BLaER1 (cell line): ENCODE measurements around the gene TYK2.
"Not testable (repeated sequence)": the region's sequence is repeated elsewhere in the genome, so short reads cannot be mapped to it uniquely, and the experiment has no call there.

Experiments used
- H3K27ac ChIP-seq: shearing (Covaris generic); formaldehyde crosslinking; 2 replicates; pipeline ENCODE4 v1.8.1; 2022
- H3K27me3 ChIP-seq: shearing (Covaris generic); formaldehyde crosslinking; 2 replicates; pipeline ENCODE4 v1.8.1; 2022
- H3K36me3 ChIP-seq: shearing (Covaris generic); formaldehyde crosslinking; 2 replicates; pipeline ENCODE4 v1.8.1; 2022
- H3K4me1 ChIP-seq: shearing (Covaris generic); formaldehyde crosslinking; 2 replicates; pipeline ENCODE4 v1.8.1; 2022
- H3K4me2 ChIP-seq: shearing (Covaris generic); formaldehyde crosslinking; 2 replicates; pipeline ENCODE4 v1.8.1; 2022
- H3K4me3 ChIP-seq: shearing (Covaris generic); formaldehyde crosslinking; 2 replicates; pipeline ENCODE4 v1.8.1; 2022
- H3K9ac ChIP-seq: shearing (Covaris generic); formaldehyde crosslinking; 2 replicates; pipeline ENCODE4 v1.8.1; 2022
- H3K9me3 ChIP-seq: shearing (Covaris generic); formaldehyde crosslinking; 2 replicates; pipeline ENCODE4 v1.8.1; 2022
- H4K20me1 ChIP-seq: shearing (Covaris generic); formaldehyde crosslinking; 2 replicates; pipeline ENCODE4 v1.8.1; 2022
- Cebpa-rat ChIP-seq: shearing (Covaris generic); IDR thresholded peaks from 2 replicates; pipeline ENCODE4 v1.8.1; 2022

The TYK2 gene

GRCh38 chr19:10408511-10409283, 28.3 kb upstream of the TYK2 start:
- TF ChIP-seq Cebpa-rat = no peak
- Histone ChIP-seq H3K4me1 (peaks cover 88% of the 10 kb centered on the region), H3K9ac (peak overlapping the region; percentile 77), H3K4me3 (peak overlapping the region; percentile 61), H3K9me3 (no peaks in the 10 kb centered on the region), H3K4me2 (peak overlapping the region; percentile 97), H3K36me3 (no peaks in the 10 kb centered on the region), H3K27ac (peak overlapping the region; percentile 95), H4K20me1 (peaks cover 4% of the 10 kb centered on the region; the same call in 1 of the 2 replicates), H3K27me3 (no peaks in the 10 kb centered on the region)

GRCh38 chr19:10407096-10407495, 26.7 kb upstream of the TYK2 start:
- no peaks in the 10 kb centered on the region for H3K36me3 ChIP-seq
- TF ChIP-seq Cebpa-rat = no peak
- peaks cover 16% of the 10 kb centered on the region for H4K20me1 ChIP-seq
- H3K27ac ChIP-seq = no peak overlapping the region
- H3K4me3 ChIP-seq = no peak overlapping the region
- peak overlapping the region; percentile 97 for H3K4me2 ChIP-seq
- peaks cover 78% of the 10 kb centered on the region for H3K4me1 ChIP-seq
- no peaks in the 10 kb centered on the region for H3K9me3 ChIP-seq
- H3K9ac ChIP-seq = no peak overlapping the region
- H3K27me3 ChIP-seq = no peaks in the 10 kb centered on the region

GRCh38 chr19:10406191-10406590, 25.8 kb upstream of the TYK2 start:
- 0 out of 2 replicates have a peak, but pooled peaks cover 3% of the 10 kb centered on the region for H3K36me3 ChIP-seq
- peaks cover 78% of the 10 kb centered on the region for H3K4me1 ChIP-seq
- H3K27me3 ChIP-seq = no peaks in the 10 kb centered on the region
- H3K9ac ChIP-seq = no peak overlapping the region; the same call in 1 of the 2 replicates
- TF ChIP-seq Cebpa-rat = no peak
- H3K4me2 ChIP-seq = peak overlapping the region; percentile 97
- peaks cover 25% of the 10 kb centered on the region for H4K20me1 ChIP-seq
- no peak overlapping the region for H3K4me3 ChIP-seq
- no peaks in the 10 kb centered on the region for H3K9me3 ChIP-seq
- peak overlapping the region; percentile 6; the same call in 1 of the 2 replicates for H3K27ac ChIP-seq

- no peak for TF ChIP-seq Cebpa-rat
- H3K4me3 ChIP-seq = peak overlapping the region; percentile 93
- peak overlapping the region; percentile 79 for H3K27ac ChIP-seq
- peaks cover 36% of the 10 kb centered on the region for H4K20me1 ChIP-seq
- H3K9me3 ChIP-seq = no peaks in the 10 kb centered on the region
- H3K9ac ChIP-seq = peak overlapping the region; percentile 94
- H3K4me1 ChIP-seq = peaks cover 78% of the 10 kb centered on the region
- peaks cover 12% of the 10 kb centered on the region; the same call in 1 of the 2 replicates for H3K36me3 ChIP-seq
- peak overlapping the region; percentile 97 for H3K4me2 ChIP-seq
- H3K27me3 ChIP-seq = no peaks in the 10 kb centered on the region
Measured at GRCh38 chr19:10404888-10405820, 24.8 kb upstream of the TYK2 start.

- peak within 1 kb of the TSS; percentile 84 for H3K27ac ChIP-seq
- H3K9me3 ChIP-seq = no peaks in the 10 kb centered on the region
- H3K4me1 ChIP-seq = peaks cover 78% of the 10 kb centered on the region
- peaks cover 54% of the 10 kb centered on the region for H4K20me1 ChIP-seq
- no peak for TF ChIP-seq Cebpa-rat
- peaks cover 29% of the 10 kb centered on the region for H3K36me3 ChIP-seq
- no peaks in the 10 kb centered on the region for H3K27me3 ChIP-seq
- peak within 1 kb of the TSS; percentile 97 for H3K4me2 ChIP-seq
- peak within 1 kb of the TSS; percentile 93 for H3K4me3 ChIP-seq
- H3K9ac ChIP-seq = peak within 1 kb of the TSS; percentile 94
Measured at GRCh38 chr19:10403137-10404021, 23.0 kb upstream of the TYK2 start, which contains the start of gene CDC37. Gene CDC37 (minus strand): TSS chr19:10403542. CDS start chr19:10403479, 63 bp downstream.

- no peak for TF ChIP-seq Cebpa-rat
- no peaks in the 10 kb centered on the region for H3K27me3 ChIP-seq
- H3K4me2 ChIP-seq = peak overlapping the region; percentile 97
- peak overlapping the region; percentile 84 for H3K27ac ChIP-seq
- peaks cover 62% of the 10 kb centered on the region for H4K20me1 ChIP-seq
- H3K9ac ChIP-seq = peak overlapping the region; percentile 94
- H3K9me3 ChIP-seq = no peaks in the 10 kb centered on the region
- peaks cover 70% of the 10 kb centered on the region for H3K4me1 ChIP-seq
- peak overlapping the region; percentile 93 for H3K4me3 ChIP-seq
- H3K36me3 ChIP-seq = peaks cover 38% of the 10 kb centered on the region
Measured at GRCh38 chr19:10402441-10403038, 22.2 kb upstream of the TYK2 start.

- H3K27ac ChIP-seq = no peak overlapping the region
- peaks cover 85% of the 10 kb centered on the region for H4K20me1 ChIP-seq
- no peaks in the 10 kb centered on the region for H3K27me3 ChIP-seq
- H3K36me3 ChIP-seq = peaks cover 62% of the 10 kb centered on the region
- no peak overlapping the region for H3K4me3 ChIP-seq
- peak overlapping the region; percentile 97 for H3K4me2 ChIP-seq
- H3K4me1 ChIP-seq = peaks cover 43% of the 10 kb centered on the region
- TF ChIP-seq Cebpa-rat = no peak
- H3K9me3 ChIP-seq = no peaks in the 10 kb centered on the region
- H3K9ac ChIP-seq = peak overlapping the region; percentile 45; the same call in 1 of the 2 replicates
Measured at GRCh38 chr19:10399878-10400277, 19.5 kb upstream of the TYK2 start.

GRCh38 chr19:10399340-10399739, 19.0 kb upstream of the TYK2 start:
- H3K9me3 ChIP-seq, H3K27ac ChIP-seq, H3K4me3 ChIP-seq, H3K27me3 ChIP-seq: not testable (repeated sequence)
- peak overlapping the region; percentile 97 for H3K4me2 ChIP-seq
- peaks cover 88% of the 10 kb centered on the region for H4K20me1 ChIP-seq
- peaks cover 43% of the 10 kb centered on the region for H3K4me1 ChIP-seq
- H3K36me3 ChIP-seq = peaks cover 68% of the 10 kb centered on the region
- peak overlapping the region; percentile 45; the same call in 1 of the 2 replicates for H3K9ac ChIP-seq
